Pancreas (tissue), 10 donors: ENCODE results near the gene USP19. TPM values are rescaled to one million over a fixed set of nuclear protein-coding genes. Genes with fewer than 3 reads are reported as not detected.
A peak's percentile ranks its signal among the peaks of the same experiment; 100 is the strongest.

Experiments used
- ATAC-seq, 4 donors: fragments of 200-7000 bp; cut with Tn5 transposase; one replicate each; pipeline versions ENCODE4 v1.8.0 to v1.9.1; 2020; ENCODE audit warnings: mild to moderate bottlenecking in 4 of 4, moderate library complexity in 4 of 4
- DNase-seq, 6 donors: peaks; one replicate each; pipeline ENCODE4 v3.0.0-alpha.2; 2020
- FAIRE-seq: peaks from 2 replicates; lab custom pipeline; 2012; peaks lifted over from hg19 to GRCh38; lab: Jason Lieb, UNC
- H3K27ac ChIP-seq, 4 donors: fragments of 200-600 bp; sonication (generic); 1 replicate in 3 of 4; 2 replicates in 1 of 4; pipeline versions ENCODE4 v1.5.0 to v1.8.0; 2020
- H3K27me3 ChIP-seq, 4 donors: fragments of 200-600 bp; one replicate each; pipeline ENCODE4 v1.8.0; 2021
- H3K36me3 ChIP-seq, 3 donors: fragments of 200-600 bp; sonication (generic) in 1 of 3; one replicate each; pipeline versions ENCODE4 v1.5.0 to v1.8.0; 2020 to 2021
- H3K4me1 ChIP-seq, 3 donors: fragments of 200-600 bp; one replicate each; pipeline ENCODE4 v1.8.0; 2021
- H3K4me3 ChIP-seq, 4 donors: fragments of 200-600 bp; sonication (generic) in 2 of 4; one replicate each; pipeline versions ENCODE4 v1.5.0 to v1.8.0; 2020 to 2021
- H3K9me3 ChIP-seq, 4 donors: fragments of 200-600 bp; one replicate each; pipeline ENCODE4 v1.8.0; 2021
- CTCF ChIP-seq, 4 donors: fragments of 200-600 bp; sonication (generic) in 3 of 4; IDR thresholded peaks; one replicate each; pipeline versions ENCODE4 v1.5.0 to v1.8.0; 2021; ENCODE audit warnings: antibody characterized with exemption in 4 of 4
- WGBS, 2 donors: extraction: QIAGEN DNeasy Blood & Tissue Kit; methylation state at CpG; one replicate each; pipeline ENCODE4 v1.1.7; 2013; 5-methylcytosine and 5-hydroxymethylcytosine counted together
- intact Hi-C, 3 donors: fragments of 100-400 bp; cut with DNase I; formaldehyde crosslinking; loops; one replicate each; pipeline versions ENCODE4 v1.11.1 to v1.14.2; 2022
- polyA plus RNA-seq, 2 donors: library from polyadenylated mRNA; stranded (reverse); fragments of 200-250 nt; gene quantifications; one replicate each; pipeline ENCODE4 v1.2.3, GENCODE V29; 2013
- total RNA-seq, 6 donors: library from RNA; stranded (reverse); fragmentation: NEBNext Ultra II Directional in 4 of 6; extraction: Animal tissue kit (Norgen Biotek cat#: 25700) in 4 of 6; gene quantifications; one replicate each; pipeline versions ENCODE4 v1.2.1 to v1.2.4, GENCODE V29; 2021 to 2023
- donor health status: healthy with polysubstance abuse.
- donor health status: DM: no; HTN: no; CAD: no; lungs with moderate emphysema.
- donor health status: DM: no; HTN: no; CAD: no.
- donor health status: control.
- donor health status: control.
- donor health status: Bipolar disorder and iron deficiency.
- donor health status: DM: yes; HTN: yes; CAD: no.
- donor health status: DM: no; HTN: no; CAD: no.
- donor health status: DM: no; HTN: no; CAD: no.
- donor health status: DM: yes; HTN: yes; CAD: no.

USP19 gene
- total and polyA plus RNA-seq, 8 donors: 20.7 to 44.2 (median 25.8) TPM

DNA sequence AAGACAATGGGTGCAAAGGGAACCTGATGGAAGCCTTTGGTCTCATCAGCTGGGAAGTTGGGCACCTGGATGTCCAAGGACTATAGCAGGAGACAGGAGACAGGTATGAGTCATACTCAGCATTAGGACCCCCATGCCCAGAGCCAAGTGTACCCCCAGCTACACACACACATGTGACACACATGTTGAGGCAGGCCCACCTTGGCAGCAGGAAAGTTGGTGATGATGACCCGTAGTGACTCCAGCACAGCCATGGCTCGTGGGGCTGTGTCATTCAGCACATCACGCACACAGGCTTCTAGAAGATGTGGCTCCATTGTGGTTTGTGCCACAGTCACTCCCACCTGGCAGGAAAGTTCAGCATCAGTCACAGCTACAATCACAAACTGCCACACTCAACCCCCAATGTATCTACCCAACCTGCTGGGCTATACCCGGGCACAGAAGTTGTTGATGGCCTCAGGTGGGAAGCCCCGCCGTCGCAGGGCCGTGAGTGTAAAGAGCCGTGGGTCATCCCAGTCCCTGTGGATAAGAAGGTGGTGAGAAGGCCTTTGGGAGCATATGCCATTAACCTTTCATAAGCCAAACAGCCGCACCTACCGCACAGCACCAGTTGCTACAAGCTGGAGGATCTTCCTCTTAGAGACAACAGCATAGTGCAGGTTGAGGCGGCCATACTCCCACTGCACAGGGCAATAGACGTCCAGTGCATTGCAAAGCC, 21.6 kb downstream of the USP19 start:
- 91 to 94% methylated on average over 13 of the region's 13 CpGs for WGBS, 2 donors
- H3K4me3 ChIP-seq: no peak overlapping the region
- FAIRE-seq: no peak
- peak in 1 of 6 donors; percentile 11 for DNase-seq
- peaks cover 3 to 46% (median 23%) of the 10 kb centered on the region in 3 donors for H3K36me3 ChIP-seq
- H3K9me3 ChIP-seq: no peaks in the 10 kb centered on the region
- H3K27me3 ChIP-seq: no peaks in the 10 kb centered on the region
- intact Hi-C loops: loop anchor here in 1 of 3 donors (10.0 kb wide), 1 partner anchor 74 kb away; the partner anchor contains the start of genes IMPDH2 and NDUFAF3
- H3K4me1 ChIP-seq: peaks cover 0 to 12% (median 7%) of the 10 kb centered on the region in 3 donors
- H3K27ac ChIP-seq: no peak overlapping the region
- no peak for ATAC-seq
- TF ChIP-seq CTCF (IDR thresholded peaks at IDR 0.05): no peak

- Histone ChIP-seq H3K27me3 (no peaks in the 10 kb centered on the region), H3K9me3 (no peaks in the 10 kb centered on the region), H3K27ac (no peak overlapping the region), H3K36me3 (peaks cover 3 to 46% (median 23%) of the 10 kb centered on the region in 3 donors), H3K4me1 (peaks cover 0 to 7% (median 2%) of the 10 kb centered on the region in 3 donors), H3K4me3 (no peak overlapping the region)
- FAIRE-seq (no peak), DNase-seq (peak in 2 of 6 donors; percentile 43 to 53), ATAC-seq (no peak)
- intact Hi-C loops: loop anchor here in 1 of 3 donors (10.0 kb wide), 1 partner anchor 74 kb away; the partner anchor contains the start of genes IMPDH2 and NDUFAF3
- no peak for TF ChIP-seq CTCF (IDR thresholded peaks at IDR 0.05)
- 36 to 39% methylated on average over 5 of the region's 5 CpGs for WGBS, 2 donors
Measured at GRCh38 chr3:49098429-49098828, 22.2 kb downstream of the USP19 start.

DNA sequence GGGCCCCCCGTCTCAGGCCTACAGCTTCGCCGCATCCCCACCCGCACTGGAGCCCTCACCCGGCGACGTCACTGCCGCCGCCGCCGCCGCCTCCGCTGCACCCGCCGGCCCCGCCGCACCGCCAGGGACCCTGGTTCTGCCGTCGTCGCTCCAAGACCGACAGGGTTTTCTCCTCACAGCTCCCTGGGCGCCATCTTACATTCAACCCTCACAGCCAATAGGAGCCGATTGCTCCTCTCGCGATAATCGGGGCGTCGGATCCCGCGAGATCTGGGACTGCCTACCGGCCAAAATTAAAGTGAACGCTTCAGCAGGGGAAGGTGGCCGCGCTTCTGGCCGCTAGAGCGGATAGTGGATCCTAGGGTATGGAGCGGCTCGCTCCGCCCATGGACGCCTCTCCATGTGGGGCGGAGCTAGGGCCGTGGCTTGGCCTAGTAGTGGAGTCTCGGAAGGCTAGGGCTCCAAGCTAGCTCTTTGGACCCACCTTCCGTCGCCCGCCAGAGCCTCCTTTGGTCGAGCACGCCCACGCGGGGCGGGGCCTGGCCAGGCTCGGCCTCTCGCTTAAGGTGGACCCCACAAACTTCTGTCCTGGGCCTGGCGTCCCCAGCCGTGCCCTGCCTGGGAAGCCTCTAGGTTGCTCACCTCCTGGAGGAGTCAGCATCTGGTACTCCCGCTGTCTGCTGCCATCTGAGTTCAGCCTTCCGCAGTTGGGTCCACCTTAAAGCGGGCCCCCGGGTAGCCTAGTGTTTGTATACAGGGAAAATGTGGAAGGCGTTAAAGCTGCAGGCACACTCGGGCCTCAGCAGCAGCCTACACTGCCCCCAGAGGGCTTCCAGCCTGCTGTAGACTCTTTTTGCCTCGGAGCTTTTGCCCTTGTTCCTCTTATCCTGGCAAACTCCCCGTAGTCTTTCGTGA, 26.5 kb downstream of the USP19 start, which contains the start of gene QRICH1:
Gene QRICH1, minus strand, starts transcription at position 219 of the 915 bp plus-strand sequence. CDS start 17,054 bp downstream, outside the sequence.
- peak within 1 kb of the TSS; percentile 81 to 94 (median 89) for H3K27ac ChIP-seq
- peak in 2 of 4 donors; percentile 7 to 35 for TF ChIP-seq CTCF (IDR thresholded peaks at IDR 0.05)
- WGBS, 2 donors: 0 to 1% methylated on average over 61 to 65 of the region's 65 CpGs
- peaks cover 0 to 16% (median 0%) of the 10 kb centered on the region in 3 donors for H3K36me3 ChIP-seq
- no peaks in the 10 kb centered on the region for H3K9me3 ChIP-seq
- intact Hi-C loops: loop anchor here in 1 of 3 donors (10.0 kb wide), 1 partner anchor 69 kb away; the partner anchor contains the start of genes IMPDH2 and NDUFAF3
- FAIRE-seq: no peak
- H3K4me1 ChIP-seq: peaks cover 12 to 29% (median 13%) of the 10 kb centered on the region in 3 donors
- DNase-seq: peak; percentile 95 to 99 (median 97)
- H3K27me3 ChIP-seq: no peaks in the 10 kb centered on the region
- peak; percentile 90 to 95 (median 91) for ATAC-seq
- peak within 1 kb of the TSS; percentile 83 to 99 (median 86) for H3K4me3 ChIP-seq

DNA sequence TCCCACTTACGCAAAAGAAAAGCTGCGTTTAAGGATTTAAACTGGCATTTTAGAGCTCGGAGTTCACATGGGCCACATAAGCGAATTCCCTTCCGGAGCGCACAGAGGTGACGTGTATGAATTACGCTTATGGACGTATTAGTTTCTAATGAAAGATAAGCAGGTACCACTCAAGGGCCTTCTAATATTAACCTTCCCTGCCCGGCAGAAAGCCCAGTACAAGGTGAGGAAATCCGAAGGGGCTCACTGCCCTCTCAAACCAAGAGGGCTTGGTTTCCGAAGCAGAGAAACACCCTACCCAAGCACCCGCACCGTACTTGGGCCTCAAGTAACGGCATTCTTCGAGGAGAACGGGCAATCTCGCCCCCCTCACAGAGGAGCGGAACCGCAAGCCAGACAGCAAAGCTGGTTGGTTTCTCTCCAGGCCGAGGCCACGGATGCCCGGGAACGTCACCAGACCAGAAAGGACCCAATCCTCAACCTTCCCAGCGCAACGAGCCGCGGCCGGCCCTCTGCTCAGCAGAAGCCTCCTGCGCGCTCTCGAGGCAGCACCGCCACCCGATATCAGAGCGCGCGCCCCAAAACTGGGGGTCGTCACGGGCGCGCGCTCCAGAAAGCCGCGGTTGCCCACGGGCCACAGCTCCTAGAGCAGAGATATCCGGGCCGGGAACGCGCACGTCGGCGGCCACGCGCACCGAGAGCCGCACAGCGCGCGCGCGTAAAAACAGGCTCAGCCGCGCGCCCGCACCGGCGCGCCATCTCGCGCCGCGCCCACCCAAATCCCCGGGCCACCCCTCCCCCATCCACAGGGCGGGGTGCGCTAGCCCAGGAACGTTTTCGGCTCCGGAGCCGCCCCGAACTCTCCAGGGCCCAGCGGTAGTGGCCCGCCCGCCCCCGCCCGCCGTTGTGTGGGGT, 27.4 kb downstream of the USP19 start:
- peaks cover 0 to 7% (median 0%) of the 10 kb centered on the region in 3 donors for H3K36me3 ChIP-seq
- FAIRE-seq (no peak), ATAC-seq (peak; percentile 47 to 66 (median 57)), DNase-seq (peak; percentile 56 to 84 (median 68))
- H3K4me1 ChIP-seq: peaks cover 12 to 29% (median 13%) of the 10 kb centered on the region in 3 donors
- no peaks in the 10 kb centered on the region for H3K27me3 ChIP-seq
- WGBS, 2 donors: 0% methylated on average over 59 to 86 of the region's 86 CpGs
- intact Hi-C loops: loop anchor here in 1 of 3 donors (10.0 kb wide), 1 partner anchor 68 kb away; the partner anchor contains the start of genes IMPDH2 and NDUFAF3
- H3K9me3 ChIP-seq: no peaks in the 10 kb centered on the region
- peak overlapping the region; percentile 83 to 99 (median 86) for H3K4me3 ChIP-seq
- H3K27ac ChIP-seq: peak overlapping the region; percentile 81 to 94 (median 89)
- TF ChIP-seq CTCF (IDR thresholded peaks at IDR 0.05): no peak
